Panc1 (cell line): ENCODE data around the gene ARHGAP25.

Experiments used
- CTCF ChIP-seq: fragments of 450-650 bp; IDR thresholded peaks from 2 replicates; pipeline ENCODE4 v1.5.1; 2017; ENCODE audit warnings: mild to moderate bottlenecking
- POLR2AphosphoS5 ChIP-seq: IDR thresholded peaks from 2 replicates; pipeline ENCODE4 v1.6.1; 2012; ENCODE audit warnings: mild to moderate bottlenecking, low read depth, low read length, moderate library complexity
- REST ChIP-seq, 2 experiments: IDR thresholded peaks; 2 replicates each; pipeline ENCODE4 v1.6.1; 2011 to 2012; ENCODE audit warnings: low read depth in 2 of 2, control low read depth in 1 of 2, low read length in 1 of 2, mild to moderate bottlenecking in 1 of 2, moderate library complexity in 1 of 2; ENCODE audit not compliant: insufficient read depth in 1 of 2
- SIN3A ChIP-seq: IDR thresholded peaks from 2 replicates; pipeline ENCODE4 v1.6.1; 2012; ENCODE audit warnings: low read depth, mild to moderate bottlenecking, low read length, moderate library complexity, borderline replicate concordance; ENCODE audit not compliant: insufficient read depth

- no peak for TF ChIP-seq CTCF
- no peak for TF ChIP-seq REST (IDR thresholded peaks at IDR 0.05; ENCODE audit: insufficient read depth in 1 of 2, low read depth in 2 of 2, low read length in 1 of 2)
- TF ChIP-seq SIN3A: no peak
- TF ChIP-seq POLR2AphosphoS5: no peak
Observed at GRCh38 chr2:68689553-68690537, 44.8 kb upstream of the ARHGAP25 start.
